T-helper 1 cell treated with Interleukin-12 subunit alpha and Interleukin-12 subunit beta and Interleukin-4 antibody, amounts not matched to agents 30 ng/mL and 1 ng/mL, for 36 hours (primary cell): ENCODE measurements around the gene GDPD5. TPM values are rescaled to one million over a fixed set of nuclear protein-coding genes. Genes with fewer than 3 reads are reported as not detected.

Experiments used
- intact Hi-C: fragments of 100-400 bp; cut with micrococcal nuclease; formaldehyde crosslinking; loops from one replicate; pipeline ENCODE4 v1.15.1; 2024
- total RNA-seq: library from RNA; stranded (reverse); gene quantifications from 2 replicates; pipeline ENCODE4 v1.2.3, GENCODE V29; 2022

GDPD5 gene
- total RNA-seq, 1 donor from 2014 or later, result 23.7 TPM

DNA sequence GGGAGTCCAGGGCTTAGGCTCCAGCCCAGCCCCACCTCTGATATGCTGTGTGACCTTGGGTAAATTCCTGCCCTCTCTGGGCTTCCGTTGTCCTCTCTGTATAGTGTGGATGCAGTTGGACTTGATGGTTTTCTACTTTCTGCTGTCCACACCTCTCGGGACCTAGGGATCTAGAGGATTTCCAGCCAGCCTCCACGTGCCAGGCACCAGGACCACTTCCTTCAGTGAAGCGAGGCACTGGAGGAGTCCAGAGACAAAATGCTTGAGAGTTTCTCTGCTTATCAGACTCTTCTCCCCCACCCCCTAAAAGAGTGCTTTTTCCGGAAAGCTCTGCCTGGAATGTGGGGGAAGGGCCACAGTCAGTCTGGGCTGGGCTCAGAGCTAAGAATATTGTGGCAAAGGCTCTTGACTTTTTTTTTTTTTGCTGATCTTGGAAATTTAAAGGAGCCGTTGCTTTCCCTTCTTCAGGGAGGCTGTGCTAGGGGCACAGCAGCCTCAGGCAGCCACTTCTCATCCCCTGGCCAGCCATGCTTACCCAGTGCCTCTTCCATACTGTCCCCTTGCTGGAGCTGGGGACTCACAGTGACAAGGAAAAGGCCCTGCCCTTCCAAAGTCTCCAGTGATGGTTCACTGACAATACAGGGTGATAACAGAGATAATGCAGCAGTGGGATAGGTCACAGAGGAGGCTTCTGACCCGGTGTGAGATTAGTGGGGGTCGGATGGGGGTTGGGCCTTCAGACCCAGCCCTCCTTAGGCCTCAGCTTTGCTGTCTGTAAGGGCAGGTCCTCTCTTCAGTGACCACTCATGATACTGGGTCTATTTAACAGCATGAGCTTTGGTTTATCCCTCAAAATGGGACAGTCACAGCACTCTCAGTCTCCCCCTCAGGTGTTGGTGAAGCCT is 33.5 kb upstream of the GDPD5 start:
- intact Hi-C loops, result no loop called here

DNA sequence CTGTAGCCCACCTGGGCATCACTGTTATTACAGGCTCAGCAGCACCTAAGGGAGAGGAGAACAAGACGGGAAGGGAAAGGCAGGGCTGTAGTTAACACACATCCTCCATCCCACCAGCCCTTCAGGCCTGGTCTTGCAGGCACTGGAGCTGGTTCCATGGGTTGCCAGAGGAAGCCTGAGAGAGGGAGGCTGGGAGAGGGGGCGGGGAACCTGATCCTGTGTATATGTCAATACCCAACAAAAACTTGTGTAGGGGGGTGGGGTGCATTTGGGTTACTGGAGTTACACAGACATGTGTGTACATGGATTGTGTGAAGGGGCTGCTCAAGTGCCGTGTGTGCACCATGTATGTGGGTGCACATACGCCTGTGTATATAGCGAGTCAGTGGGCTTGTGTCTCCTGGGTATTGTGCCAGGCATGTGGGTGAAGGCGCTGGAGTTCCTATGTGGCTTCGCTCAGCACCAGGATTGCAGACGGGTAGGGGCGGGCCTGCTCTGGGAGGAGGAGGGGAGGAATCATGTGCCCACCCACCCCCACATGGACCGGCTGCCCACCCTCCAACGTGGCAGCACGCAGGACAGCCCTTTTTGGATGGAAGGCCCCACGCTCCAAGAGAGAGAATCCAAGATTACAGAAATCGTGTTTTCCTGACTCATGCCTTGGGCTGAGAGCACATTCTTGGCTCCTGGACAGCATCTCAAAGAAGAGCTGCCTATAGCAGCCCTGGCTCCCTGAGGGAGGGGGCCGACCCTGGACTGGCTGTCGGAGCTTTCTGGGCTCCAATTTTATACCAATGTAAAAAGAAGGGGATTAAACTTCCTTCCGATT is 32.1 kb upstream of the GDPD5 start:
- intact Hi-C loops, result no loop called here

DNA sequence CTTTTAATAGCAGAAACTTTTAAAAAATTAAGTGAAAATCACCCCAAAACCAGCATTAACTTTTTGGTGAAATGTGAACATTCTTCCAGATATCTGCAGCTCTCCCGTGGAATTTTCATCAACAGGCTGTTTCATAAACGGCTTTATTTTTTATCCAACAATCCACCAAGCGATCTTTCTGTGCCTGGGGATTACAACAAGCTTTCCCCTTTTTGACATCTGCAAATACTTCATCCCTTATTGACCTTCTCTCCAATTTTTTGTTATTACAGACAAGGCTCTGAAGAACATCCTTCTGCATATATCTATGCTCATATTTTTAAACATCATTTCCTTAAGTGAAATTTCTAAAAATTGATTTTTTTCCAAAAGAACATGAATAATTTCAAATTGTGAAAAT is 30.5 kb upstream of the GDPD5 start:
- intact Hi-C loops, result no loop called here

DNA sequence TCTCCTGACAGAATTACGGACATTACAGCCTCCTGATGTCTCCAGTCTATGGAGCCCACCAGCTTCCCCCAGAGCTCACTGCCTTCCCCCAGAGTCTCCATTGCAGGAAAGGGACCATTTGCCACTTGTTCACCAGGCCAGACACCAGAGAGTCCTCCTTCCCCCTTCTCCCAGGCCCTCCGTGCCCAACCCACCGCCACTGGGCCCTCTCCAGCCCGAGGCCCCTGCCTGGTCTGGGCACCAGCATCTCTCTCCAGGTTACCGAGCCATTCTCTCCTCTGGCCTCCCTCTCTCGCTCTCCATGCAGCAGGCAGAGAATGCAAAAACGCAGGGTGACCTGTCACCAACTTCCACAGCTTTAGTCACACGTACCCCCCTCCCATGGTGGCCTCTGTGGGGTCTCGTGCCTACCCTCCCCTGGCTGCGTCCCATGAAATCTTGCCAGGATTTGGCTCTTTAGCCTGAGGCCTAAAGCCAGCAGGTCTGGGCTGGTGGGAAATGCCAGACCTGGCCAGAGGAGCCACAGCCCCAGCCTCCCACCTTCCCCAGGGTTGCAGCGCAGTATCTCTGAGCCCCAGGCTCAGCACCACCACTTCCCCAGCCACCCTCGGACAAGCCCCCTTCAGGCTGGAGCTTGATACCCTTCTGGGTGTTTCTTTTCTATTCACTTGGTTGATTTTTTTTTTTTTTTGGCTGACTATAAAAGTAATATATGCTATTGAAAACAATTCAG is 29.5 kb upstream of the GDPD5 start:
- intact Hi-C loops, result no loop called here

GRCh38 chr11:75554258-75555022 is 28.7 kb upstream of the GDPD5 start:
- intact Hi-C loops, result no loop called here

GRCh38 chr11:75553889-75554257 is 28.1 kb upstream of the GDPD5 start:
- intact Hi-C loops, result no loop called here

GRCh38 chr11:75553182-75553581 is 27.4 kb upstream of the GDPD5 start:
- intact Hi-C loops, result no loop called here

DNA sequence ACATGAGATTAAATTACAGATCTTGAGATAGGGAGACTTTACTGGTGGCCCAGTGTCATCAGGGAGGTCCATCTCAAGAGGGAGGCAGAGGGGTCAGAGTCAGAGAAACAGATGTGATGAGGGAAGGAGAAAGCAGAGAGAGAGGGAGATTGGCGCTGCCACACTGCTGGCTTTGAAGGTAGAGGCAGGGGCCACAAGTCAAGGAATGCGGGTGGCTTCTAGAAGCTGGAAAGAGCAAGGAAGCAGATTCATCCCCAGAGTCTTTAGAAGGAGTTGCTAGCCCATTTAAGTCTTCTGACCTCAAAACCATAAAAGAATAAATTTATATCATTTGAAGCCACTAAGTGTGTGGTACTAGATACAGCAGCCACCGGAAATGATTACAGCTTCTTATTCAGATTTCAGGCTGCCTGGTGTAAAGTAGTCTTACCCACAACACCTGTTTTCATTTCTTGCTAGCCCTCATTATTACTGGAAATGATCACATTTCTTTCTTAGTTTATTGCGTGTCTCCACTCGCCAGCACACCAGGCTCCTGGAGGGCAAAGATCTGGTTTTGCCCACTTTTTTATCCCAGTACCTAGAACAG is 23.7 kb upstream of the GDPD5 start:
- intact Hi-C loops, result no loop called here

DNA sequence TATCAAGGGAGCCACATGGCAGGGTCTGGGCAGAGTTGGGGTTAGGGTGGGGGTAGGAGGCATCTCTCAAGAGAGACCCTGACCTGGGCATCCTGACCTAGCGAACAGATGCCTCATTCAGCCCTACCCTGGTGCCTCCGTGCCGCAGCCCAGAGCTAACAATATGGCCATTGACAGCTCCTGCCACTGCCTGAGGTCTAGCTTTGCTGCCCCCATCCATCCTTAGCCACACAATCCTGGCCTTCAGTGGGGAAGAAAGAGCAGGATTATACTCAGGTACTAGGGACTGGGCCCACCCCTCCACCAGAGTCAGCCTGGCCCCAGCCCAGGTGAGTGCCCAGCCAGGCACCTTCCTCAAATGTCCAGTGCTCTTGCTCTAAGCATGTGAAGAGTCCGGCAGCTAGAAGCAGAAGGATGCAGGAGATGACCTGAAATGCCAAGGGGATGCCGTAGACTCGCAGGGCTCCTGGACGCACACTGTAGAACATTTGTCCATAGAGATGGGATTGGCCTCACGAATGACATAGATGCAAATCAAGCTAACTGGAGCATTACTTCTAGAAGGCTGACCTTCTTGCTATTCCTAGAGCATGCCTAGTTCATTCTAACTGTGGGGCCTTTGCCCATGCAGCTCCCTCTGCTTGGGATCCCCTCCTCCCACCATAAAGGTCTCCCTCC is 23.0 kb upstream of the GDPD5 start:
- intact Hi-C loops, result no loop called here

DNA sequence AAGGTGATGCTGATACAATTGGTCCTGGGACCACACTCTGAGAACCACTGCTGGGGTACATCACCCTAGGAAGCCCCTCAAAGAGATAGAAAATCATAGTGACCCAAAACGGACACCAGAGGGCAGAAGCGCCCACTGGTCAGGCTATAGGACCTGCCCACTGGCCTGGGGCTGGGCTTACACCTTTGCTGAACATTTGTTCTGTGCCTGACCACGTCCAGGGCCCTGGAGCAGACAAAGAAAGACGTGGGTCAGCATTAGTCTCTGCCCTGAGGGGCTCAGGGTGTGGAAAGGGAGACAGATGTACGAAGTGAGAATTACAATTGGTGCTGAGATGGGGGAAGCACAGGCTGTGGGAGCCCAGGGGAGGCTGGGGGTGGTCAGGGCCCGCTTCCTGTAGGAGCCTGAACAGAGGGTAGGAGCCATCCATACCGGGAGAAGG is 21.9 kb upstream of the GDPD5 start:
- intact Hi-C loops, result loop anchor here (1.0 kb wide), 3 partner anchors 30 to 320 kb away; no protein-coding TSS in a partner anchor

DNA sequence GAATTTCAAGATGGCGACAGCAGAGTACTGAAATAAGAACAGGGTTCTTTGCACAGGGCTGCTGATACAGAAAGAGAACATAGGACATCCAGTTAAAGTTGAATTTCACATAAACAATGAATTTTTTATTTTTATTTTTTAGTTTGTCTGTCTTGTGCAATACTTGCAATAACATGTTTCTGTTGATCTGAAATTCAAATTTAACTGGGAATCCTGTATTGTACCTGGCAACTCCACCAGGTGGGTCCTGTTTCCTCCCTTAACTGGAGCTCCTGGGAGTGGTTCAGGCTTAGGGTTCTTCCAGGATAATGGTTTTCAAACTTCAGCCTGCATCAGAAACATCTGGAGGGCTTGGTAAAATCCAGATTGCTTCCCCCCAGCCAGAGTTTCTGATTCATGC is 21.4 kb upstream of the GDPD5 start:
- intact Hi-C loops, result loop anchor here (1.0 kb wide), 3 partner anchors 30 to 320 kb away; no protein-coding TSS in a partner anchor

GRCh38 chr11:75543806-75544205 is 18.1 kb upstream of the GDPD5 start:
- intact Hi-C loops, result no loop called here

DNA sequence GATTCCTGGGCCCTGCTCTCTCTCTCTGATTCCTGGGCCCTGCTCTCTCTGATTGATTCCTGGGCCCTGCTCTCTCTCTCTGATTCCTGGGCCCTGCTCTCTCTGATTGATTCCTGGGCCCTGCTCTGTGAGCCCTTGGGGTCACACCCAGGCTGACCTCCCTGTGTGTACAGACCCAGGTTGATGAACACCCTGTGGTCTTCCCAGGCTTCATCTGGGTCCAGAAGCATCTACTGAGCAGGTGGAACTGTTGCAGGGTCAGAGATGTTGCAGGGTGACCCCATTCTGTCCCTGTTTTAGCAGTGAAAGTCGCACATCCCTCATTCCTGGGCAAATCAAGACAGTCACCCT is 16.3 kb upstream of the GDPD5 start:
- intact Hi-C loops, result no loop called here

DNA sequence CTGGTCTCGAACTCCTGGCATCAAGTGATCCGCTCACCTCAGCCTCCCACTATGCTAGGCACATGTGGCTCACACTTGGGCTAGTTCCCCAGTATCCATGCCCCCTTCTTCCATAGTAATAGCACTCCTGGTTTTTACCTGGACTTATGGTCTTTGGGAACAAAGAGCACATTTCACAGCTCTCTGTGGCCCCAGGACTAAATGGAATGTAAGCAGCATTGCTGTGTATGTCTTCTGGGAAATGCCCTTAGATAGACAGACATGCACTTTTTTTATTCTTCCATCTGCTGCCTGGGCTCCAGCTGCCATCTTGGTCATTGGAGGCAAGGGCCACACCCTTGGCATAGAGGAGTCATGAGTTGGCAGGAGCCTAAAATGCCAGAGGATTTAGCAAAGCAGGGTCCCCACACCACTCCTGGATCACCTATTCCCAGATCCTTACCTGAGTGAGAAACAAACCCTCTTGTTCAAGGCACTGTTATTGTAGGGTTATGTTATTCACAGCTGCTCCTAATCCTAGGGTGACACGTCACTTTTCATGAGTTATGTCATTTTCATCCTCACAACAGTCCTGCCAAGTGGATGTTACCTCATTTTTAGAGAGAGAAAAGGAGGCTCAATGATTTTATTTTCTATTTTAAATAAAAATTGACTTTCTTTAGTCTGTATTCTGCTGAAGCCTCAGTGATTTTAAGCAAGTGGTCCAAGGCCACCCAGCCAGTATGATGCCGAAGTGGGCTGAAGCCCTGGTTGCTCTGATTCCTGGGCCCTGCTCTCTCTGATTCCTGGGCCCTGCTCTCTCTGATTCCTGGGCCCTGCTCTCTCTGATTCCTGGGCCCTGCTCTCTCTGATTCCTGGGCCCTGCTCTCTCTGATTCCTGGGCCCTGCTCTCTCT is 15.7 kb upstream of the GDPD5 start:
- intact Hi-C loops, result no loop called here

- intact Hi-C loops, result no loop called here
These were observed 14.0 kb upstream of the GDPD5 start for GRCh38 chr11:75539459-75540334.

DNA sequence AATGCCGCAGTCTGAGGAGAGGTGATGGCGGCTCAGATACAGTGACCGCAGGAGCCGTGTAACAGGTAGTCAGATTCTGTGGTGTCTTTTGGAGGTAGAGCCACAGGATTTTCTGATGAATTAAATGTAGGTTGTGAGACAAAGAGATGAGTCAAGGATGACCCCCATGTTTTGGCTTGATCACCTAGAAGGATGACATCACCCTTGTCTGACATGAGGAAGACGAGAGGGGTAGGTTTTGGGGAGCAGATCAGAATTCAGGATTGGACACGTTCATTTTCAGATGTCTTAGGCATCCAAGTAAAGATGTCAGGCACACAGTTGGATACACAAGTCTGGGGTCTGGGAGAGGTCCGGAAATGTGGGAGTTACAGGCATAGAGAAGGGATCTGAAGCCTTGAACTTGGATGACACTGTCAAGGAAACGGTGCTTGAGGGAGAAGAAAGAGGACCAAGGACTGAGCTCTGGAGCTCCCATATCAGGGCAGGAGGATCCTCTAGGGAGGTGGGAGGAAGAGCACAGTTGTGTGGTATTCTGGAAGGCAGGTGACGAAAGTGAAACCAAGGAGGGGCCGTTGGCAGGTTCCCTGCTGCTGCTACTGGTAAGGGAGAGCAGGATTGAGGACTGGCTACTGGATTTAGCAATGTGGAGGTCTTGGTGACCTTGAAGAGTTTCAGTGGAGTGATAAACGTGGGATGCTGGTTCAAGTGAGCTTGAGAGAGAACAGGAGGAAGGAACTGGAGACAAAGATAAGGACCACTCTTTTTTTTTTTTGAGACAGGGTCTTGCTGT is 12.6 kb upstream of the GDPD5 start:
- intact Hi-C loops, result no loop called here

- intact Hi-C loops, result loop anchor here (1.0 kb wide), 1 partner anchor 25 kb away; the partner anchor contains the start of gene SERPINH1
These were observed 12.0 kb upstream of the GDPD5 start for GRCh38 chr11:75537740-75538139.
